ENCODE data around the gene UBE2Z.

DNA sequence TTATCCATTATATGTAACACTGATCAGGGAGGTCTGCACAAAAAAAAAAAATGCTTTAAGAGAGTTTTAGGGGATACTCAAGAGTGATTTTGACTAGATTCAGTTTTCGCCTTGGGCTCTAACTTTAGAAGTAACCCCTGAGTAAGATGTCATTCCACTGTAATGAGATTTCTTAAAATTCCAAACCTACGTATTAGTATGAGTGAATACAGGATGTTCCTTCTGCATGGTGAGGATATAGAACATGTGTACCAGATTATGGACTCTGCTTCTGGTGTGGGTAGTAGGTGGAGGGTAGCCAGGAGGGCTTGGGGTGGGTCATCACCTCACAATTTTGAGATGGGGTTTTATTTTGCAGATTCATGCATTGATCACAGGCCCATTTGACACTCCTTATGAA is 4.3 kb downstream of the UBE2Z start:
- TF ChIP-seq, protein P1, sequence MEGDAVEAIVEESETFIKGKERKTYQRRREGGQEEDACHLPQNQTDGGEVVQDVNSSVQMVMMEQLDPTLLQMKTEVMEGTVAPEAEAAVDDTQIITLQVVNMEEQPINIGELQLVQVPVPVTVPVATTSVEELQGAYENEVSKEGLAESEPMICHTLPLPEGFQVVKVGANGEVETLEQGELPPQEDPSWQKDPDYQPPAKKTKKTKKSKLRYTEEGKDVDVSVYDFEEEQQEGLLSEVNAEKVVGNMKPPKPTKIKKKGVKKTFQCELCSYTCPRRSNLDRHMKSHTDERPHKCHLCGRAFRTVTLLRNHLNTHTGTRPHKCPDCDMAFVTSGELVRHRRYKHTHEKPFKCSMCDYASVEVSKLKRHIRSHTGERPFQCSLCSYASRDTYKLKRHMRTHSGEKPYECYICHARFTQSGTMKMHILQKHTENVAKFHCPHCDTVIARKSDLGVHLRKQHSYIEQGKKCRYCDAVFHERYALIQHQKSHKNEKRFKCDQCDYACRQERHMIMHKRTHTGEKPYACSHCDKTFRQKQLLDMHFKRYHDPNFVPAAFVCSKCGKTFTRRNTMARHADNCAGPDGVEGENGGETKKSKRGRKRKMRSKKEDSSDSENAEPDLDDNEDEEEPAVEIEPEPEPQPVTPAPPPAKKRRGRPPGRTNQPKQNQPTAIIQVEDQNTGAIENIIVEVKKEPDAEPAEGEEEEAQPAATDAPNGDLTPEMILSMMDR (conservative IDR thresholded peaks at IDR 0.05; ENCODE audit: low read length) = no peak
- TF ChIP-seq EZH2phosphoT487 (IDR thresholded peaks at IDR 0.05; ENCODE audit: borderline replicate concordance, low read depth, low read length) = no peak
